HepG2 (cell line): ENCODE measurements around the gene SH3PXD2A. TPM values are rescaled to one million over a fixed set of nuclear protein-coding genes. Genes with fewer than 3 reads are reported as not detected.
A peak's percentile ranks its signal among the peaks of the same experiment; 100 is the strongest.

ENCODE experiments used
- ATAC-seq: fragments of 200-7000 bp; cut with Tn5 transposase; 3 replicates; pipeline ENCODE4 v1.9.1; 2020; ENCODE audit warnings: mild to moderate bottlenecking, moderate library complexity
- BruUV-seq: library from RNA; stranded (reverse); fragments of 400-500 nt; replicated peaks from 2 replicates; lab custom pipeline; 2021; lab: Mats Ljungman, UMichigan
- CTCF ChIA-PET: fragments of 300-600 bp; formaldehyde crosslinking; extraction: SDS; loops from one replicate; lab custom pipeline; 2021; ENCODE audit warnings: low total read pairs, inconsistent platforms, low intra/inter-chr PET ratio; lab: Yijun Ruan, JAX
- POLR2A ChIA-PET: fragments of 350-600 bp; sonication (Branson Sonifier 250); formaldehyde crosslinking; loops from one replicate; lab custom pipeline; 2020; ENCODE audit warnings: antibody characterized with exemption, inconsistent platforms; lab: Yijun Ruan, JAX
- DNase-seq: peaks from one replicate; pipeline ENCODE4 v3.0.0-alpha.2; 2015; ENCODE audit warnings: low spot score
- FAIRE-seq: peaks from 3 replicates; lab custom pipeline; 2011; peaks lifted over from hg19 to GRCh38; lab: Jason Lieb, UNC
- H2AFZ ChIP-seq: one replicate; pipeline ENCODE4 v1.6.1; 2011; ENCODE audit warnings: low read length, inconsistent platforms
- H3K27ac ChIP-seq: fragments of 300-600 bp; 3 replicates; pipeline ENCODE4 v1.8.0; 2011; ENCODE audit warnings: mixed run types, mild to moderate bottlenecking, mixed read lengths, low read length, inconsistent platforms; ENCODE audit not compliant: insufficient read depth; ENCODE audit errors: extremely low read length
- H3K27me3 ChIP-seq, 2 experiments: fragments of 200-600 bp in 1 of 2; 2 replicates in 1 of 2; 3 replicates in 1 of 2; pipeline versions ENCODE4 v1.6.0 to v1.8.0; 2011; ENCODE audit warnings: low read length in 2 of 2, mild to moderate bottlenecking in 2 of 2, moderate library complexity in 2 of 2, inconsistent platforms in 1 of 2; ENCODE audit not compliant: insufficient read depth in 2 of 2, control insufficient read depth in 1 of 2
- H3K36me3 ChIP-seq, 2 experiments: fragments of 200-600 bp in 1 of 2; replicated peaks in 1 of 2; 2 replicates in 1 of 2; 3 replicates in 1 of 2; pipeline versions ENCODE4 v1.5.1 to v1.8.0; 2011; ENCODE audit warnings: low read length in 2 of 2, inconsistent platforms in 1 of 2; ENCODE audit not compliant: insufficient read depth in 2 of 2, control insufficient read depth in 1 of 2
- H3K4me1 ChIP-seq: 2 replicates; pipeline ENCODE4 v1.5.1; 2012; ENCODE audit warnings: low read length, inconsistent platforms; ENCODE audit not compliant: insufficient read depth
- H3K4me2 ChIP-seq: 2 replicates; pipeline ENCODE4 v1.6.0; 2011; ENCODE audit warnings: low read depth, low read length, inconsistent platforms
- H3K4me3 ChIP-seq, 3 experiments: fragments of 200-600 bp in 1 of 3; sonication (generic), shearing (Covaris generic) in 1 of 3; replicated peaks in 1 of 3; 2 replicates each; pipeline ENCODE4 v1.5.1; 2011 to 2016; ENCODE audit warnings: low read length in 3 of 3, inconsistent platforms in 2 of 3, low read depth in 2 of 3, mild to moderate bottlenecking in 2 of 3, control low read depth in 1 of 3, mixed read lengths in 1 of 3; ENCODE audit not compliant: insufficient read depth in 1 of 3
- H3K79me2 ChIP-seq: one replicate; pipeline ENCODE4 v1.6.1; 2011; ENCODE audit warnings: low read length, inconsistent platforms; ENCODE audit not compliant: insufficient read depth
- H3K9ac ChIP-seq: 2 replicates; pipeline ENCODE4 v1.6.0; 2011; ENCODE audit warnings: mild to moderate bottlenecking, low read depth, low read length, inconsistent platforms; ENCODE audit not compliant: insufficient read depth
- H3K9me3 ChIP-seq: 2 replicates; pipeline ENCODE4 v1.5.1; 2012; ENCODE audit warnings: mild to moderate bottlenecking, low read length
- H4K20me1 ChIP-seq: 2 replicates; pipeline ENCODE4 v1.6.0; 2011; ENCODE audit warnings: inconsistent platforms, mild to moderate bottlenecking, low read length, moderate library complexity; ENCODE audit not compliant: insufficient read depth
- KDM1A ChIP-seq: IDR thresholded peaks from 2 replicates; pipeline ENCODE4 v1.6.1; 2016; ENCODE audit warnings: missing compliant biosample characterization
- REPIN1 ChIP-seq: sonication (generic); formaldehyde crosslinking; IDR thresholded peaks from 2 replicates; pipeline ENCODE4 v1.8.0; 2022; ENCODE audit warnings: missing genetic modification reagents, low read depth, mild to moderate bottlenecking, borderline replicate concordance
- TFE3 ChIP-seq: IDR thresholded peaks from 2 replicates; pipeline ENCODE4 v1.6.1; 2016
- ZNF615 ChIP-seq: sonication (generic); formaldehyde crosslinking; IDR thresholded peaks from 2 replicates; pipeline ENCODE4 v1.5.0; 2020; ENCODE audit warnings: mild to moderate bottlenecking, missing genetic modification reagents, borderline replicate concordance
- whole genome bisulfite sequencing: methylation state at CpG from one replicate; pipeline ENCODE4 v1.1.6; 2017; ENCODE audit warnings: low lambda C conversion rate; 5-methylcytosine and 5-hydroxymethylcytosine counted together
- in situ Hi-C: cut with HindIII; loops from 2 replicates; pipeline ENCODE4 v1.10.0; 2017; ENCODE audit warnings: low pct_unique_long_range_greater_than_20kb; ENCODE audit not compliant: extremely low pct_ligation_motif_present
- intact Hi-C: fragments of 100-400 bp; cut with micrococcal nuclease; formaldehyde crosslinking; loops from one replicate; pipeline ENCODE4 v1.10.0; 2022; ENCODE audit not compliant: unreplicated experiment
- polyA plus RNA-seq, 8 experiments: library from polyadenylated mRNA; depleted of rRNA in 3 of 8; stranded (reverse) in 7 of 8; unstranded in 1 of 8; fragments of >200 nt; fragmentation: Illumina TruSeq in 4 of 8; extraction: Trizol in 4 of 8; gene quantifications; 2 replicates each; pipeline versions ENCODE4 v1.2.1 to v1.2.3, GENCODE V29; 2011 to 2016; ENCODE audit warnings: low read depth in 4 of 8, missing spikeins in 1 of 8, mixed read lengths in 1 of 8; ENCODE audit not compliant: insufficient read depth in 1 of 8
- total RNA-seq, 5 experiments: library from RNA; depleted of rRNA; stranded (reverse); fragments of >200 nt; fragmentation: Illumina TruSeq; extraction: Trizol; gene quantifications; 2 replicates each; pipeline ENCODE4 v1.2.3, GENCODE V29; 2016; ENCODE audit warnings: low read depth in 1 of 5
- TF ChIP-seq, protein P1 (sequence below): sonication (generic); formaldehyde crosslinking; IDR thresholded peaks from 2 replicates; pipeline ENCODE4 v1.5.1; 2020; ENCODE audit warnings: mild to moderate bottlenecking, missing genetic modification reagents, moderate library complexity

SH3PXD2A gene
- total and polyA plus RNA-seq, 2 of the 13 experiments (the other 11 are each of a cell fraction or from before 2014, with no cell fraction given): 11.1 to 11.3 TPM

DNA sequence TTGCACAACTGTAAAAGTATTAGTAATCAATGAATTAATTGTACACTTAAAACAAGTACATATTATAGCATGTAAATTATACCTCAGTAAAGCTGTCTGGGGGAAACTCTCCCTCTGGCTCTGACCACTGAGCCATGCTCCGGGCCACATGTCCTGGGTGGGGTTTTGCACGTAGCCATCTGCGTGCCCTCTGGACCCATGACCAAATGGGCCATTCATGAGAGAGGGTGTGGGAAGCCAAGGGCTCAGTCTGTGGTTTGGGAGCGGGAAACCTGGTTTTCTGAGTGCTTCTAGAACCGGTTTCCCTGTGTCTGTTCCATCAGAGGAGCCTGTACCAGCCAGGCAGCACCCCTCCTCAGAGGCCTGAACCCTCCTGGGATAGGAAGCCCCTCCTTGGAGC lies 143.2 kb downstream of the SH3PXD2A start:
- Histone ChIP-seq H3K4me3 (no peak overlapping the region), H3K4me1 (peaks cover 52% of the 10 kb centered on the region), H3K79me2 (no peaks in the 10 kb centered on the region), H3K9ac (no peak overlapping the region), H4K20me1 (peaks cover 13% of the 10 kb centered on the region; the same call in 1 of the 2 replicates), H3K36me3 (peaks cover 25 to 51% of the 10 kb centered on the region in 2 experiments), H3K27ac (no peak overlapping the region), H2AFZ (no peak overlapping the region), H3K27me3 (no peaks in the 10 kb centered on the region), H3K4me2 (no peak overlapping the region), H3K9me3 (no peaks in the 10 kb centered on the region)
- FAIRE-seq: no peak
- in situ Hi-C loops (loop anchor here (5.0 kb wide), 1 partner anchor 145 kb away; the partner anchor contains the start of gene SH3PXD2A), intact Hi-C loops (no loop called here)
- ChIA-PET CTCF (interaction anchor here (1.3 to 2.4 kb wide), 5 partner anchors 69 to 176 kb away, joined by 4 to 26 read pairs (median 8); no protein-coding TSS in a partner anchor), POLR2A (interaction anchor here (0.9 to 2.8 kb wide), 2 partner anchors 144 to 156 kb away, joined by 3 to 10 read pairs; no protein-coding TSS in a partner anchor)
- ATAC-seq: no peak
- no peak for TF ChIP-seq KDM1A (CRISPR knock-in tag)
- no peak for TF ChIP-seq ZNF615 (CRISPR knock-in tag)
- no peak for TF ChIP-seq TFE3 (CRISPR knock-in tag)
- TF ChIP-seq, protein P1, sequence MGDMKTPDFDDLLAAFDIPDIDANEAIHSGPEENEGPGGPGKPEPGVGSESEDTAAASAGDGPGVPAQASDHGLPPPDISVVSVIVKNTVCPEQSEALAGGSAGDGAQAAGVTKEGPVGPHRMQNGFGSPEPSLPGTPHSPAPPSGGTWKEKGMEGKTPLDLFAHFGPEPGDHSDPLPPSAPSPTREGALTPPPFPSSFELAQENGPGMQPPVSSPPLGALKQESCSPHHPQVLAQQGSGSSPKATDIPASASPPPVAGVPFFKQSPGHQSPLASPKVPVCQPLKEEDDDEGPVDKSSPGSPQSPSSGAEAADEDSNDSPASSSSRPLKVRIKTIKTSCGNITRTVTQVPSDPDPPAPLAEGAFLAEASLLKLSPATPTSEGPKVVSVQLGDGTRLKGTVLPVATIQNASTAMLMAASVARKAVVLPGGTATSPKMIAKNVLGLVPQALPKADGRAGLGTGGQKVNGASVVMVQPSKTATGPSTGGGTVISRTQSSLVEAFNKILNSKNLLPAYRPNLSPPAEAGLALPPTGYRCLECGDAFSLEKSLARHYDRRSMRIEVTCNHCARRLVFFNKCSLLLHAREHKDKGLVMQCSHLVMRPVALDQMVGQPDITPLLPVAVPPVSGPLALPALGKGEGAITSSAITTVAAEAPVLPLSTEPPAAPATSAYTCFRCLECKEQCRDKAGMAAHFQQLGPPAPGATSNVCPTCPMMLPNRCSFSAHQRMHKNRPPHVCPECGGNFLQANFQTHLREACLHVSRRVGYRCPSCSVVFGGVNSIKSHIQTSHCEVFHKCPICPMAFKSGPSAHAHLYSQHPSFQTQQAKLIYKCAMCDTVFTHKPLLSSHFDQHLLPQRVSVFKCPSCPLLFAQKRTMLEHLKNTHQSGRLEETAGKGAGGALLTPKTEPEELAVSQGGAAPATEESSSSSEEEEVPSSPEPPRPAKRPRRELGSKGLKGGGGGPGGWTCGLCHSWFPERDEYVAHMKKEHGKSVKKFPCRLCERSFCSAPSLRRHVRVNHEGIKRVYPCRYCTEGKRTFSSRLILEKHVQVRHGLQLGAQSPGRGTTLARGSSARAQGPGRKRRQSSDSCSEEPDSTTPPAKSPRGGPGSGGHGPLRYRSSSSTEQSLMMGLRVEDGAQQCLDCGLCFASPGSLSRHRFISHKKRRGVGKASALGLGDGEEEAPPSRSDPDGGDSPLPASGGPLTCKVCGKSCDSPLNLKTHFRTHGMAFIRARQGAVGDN (CRISPR knock-in tag): peak; percentile 44
- TF ChIP-seq REPIN1: no peak
- DNase-seq: no peak
- 83% methylated on average over 2 of the region's 5 CpGs for WGBS
- BruUV-seq: no TSS peak
